ENCODE results near the gene TPSB2. TPM values are rescaled to one million over a fixed set of nuclear protein-coding genes. Genes with fewer than 3 reads are reported as not detected.
"Not testable (repeated sequence)": the region's sequence is repeated elsewhere in the genome, so short reads cannot be mapped to it uniquely, and the experiment has no call there.

The TPSB2 gene
- total RNA-seq, result 10 to 100 TPM in 1 of 4 donors, 1 to 10 TPM in 3; 3.2 to 14.2 (median 4.6) TPM
- 1 to 10 TPM; 1.9 to 6.1 (median 2.7) TPM for polyA plus RNA-seq
- long read RNA-seq, donor 1, result 0 reads
- long read RNA-seq, donor 2, result 0 reads

DNA sequence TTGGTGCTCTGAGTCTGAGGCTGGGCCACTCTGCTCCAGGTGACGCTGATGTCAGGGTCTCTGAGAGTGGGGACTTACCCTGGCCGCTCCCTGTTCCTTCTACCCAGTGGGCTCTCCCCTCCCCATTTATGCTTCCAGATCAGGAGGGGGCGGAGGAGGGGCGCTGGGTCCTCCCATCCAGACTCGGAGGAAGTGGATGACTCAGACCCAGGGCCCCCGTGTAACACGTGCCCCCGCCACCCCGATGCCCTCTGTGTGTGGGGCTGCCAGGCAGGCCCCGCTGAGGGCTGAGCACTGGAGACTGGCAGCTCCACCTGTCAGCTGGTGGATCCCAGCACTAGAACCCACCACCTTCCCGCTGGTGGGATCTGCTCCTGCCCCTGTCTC lies at the start of gene TPSB2:
Gene TPSB2 (minus strand): TSS at position 101 of the 387 bp plus-strand sequence. CDS start 233 bp downstream, outside the sequence.
- ATAC-seq; H3K27ac ChIP-seq; DNase-seq; H3K36me3 ChIP-seq (ENCODE audit: insufficient read depth in 1 of 2, low read depth in 1 of 2); H3K4me1 ChIP-seq; H3K27me3 ChIP-seq (ENCODE audit: insufficient read depth in 3 of 3, low read length in 2 of 3); H3K9me3 ChIP-seq; H3K4me3 ChIP-seq; intact Hi-C loops (cut with DNase I): not testable (repeated sequence)
- WGBS, 3 donors, result 65% methylated on average over 5 of the region's 11 CpGs; no CpG with 5 or more reads in 2 of the 3 donors

DNA sequence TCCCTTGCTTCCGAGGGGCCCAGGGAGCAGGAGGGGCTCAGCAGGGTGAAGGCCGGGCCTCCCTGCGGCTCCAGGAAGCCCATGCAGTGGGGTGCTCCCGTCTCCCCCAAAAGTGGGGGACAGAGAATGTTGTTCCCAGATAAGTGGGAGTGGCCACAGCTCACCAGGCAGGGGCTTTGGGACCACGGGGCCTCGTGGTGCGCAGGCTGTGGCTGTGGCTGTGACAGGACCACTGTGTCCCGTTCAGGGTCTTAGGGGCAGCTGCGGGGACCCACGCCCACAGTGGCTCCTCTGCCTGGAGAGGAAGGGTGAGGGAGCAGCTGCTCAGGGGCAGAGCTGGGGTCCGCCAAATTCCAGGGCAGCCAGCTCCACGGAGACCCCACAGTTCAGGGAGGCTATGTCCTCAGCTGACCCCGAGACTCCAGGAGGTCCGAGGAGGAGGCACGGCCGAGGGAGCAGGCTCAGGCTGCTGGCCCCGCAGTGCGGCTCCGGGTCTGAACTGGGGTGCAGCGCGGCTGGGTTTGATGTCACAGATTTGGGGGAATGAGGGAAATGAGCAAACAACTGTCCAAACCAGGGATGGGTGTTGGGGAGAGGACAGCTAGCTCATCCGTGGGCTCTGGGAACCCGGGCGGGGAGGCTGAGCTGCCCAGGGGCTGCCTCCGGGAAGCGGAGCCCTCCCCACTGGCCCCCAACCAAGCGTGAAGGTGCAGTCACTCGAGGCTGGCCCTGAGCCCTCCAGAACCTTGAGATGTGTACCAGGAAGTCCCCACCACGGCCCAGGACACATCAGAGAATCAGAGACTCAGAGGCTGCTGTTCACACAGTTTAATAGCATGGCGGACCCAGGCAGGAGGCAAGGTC lies 49.3 kb upstream of the TPSB2 start:
- 71 to 81% (median 73%) methylated on average over 28 to 30 of the region's 30 CpGs for WGBS, 3 donors
- intact Hi-C loops (cut with DNase I), result no loop called here
- no peaks in the 10 kb centered on the region for H3K36me3 ChIP-seq (ENCODE audit: insufficient read depth in 1 of 2, low read depth in 1 of 2)
- peaks cover 0 to 73% (median 25%) of the 10 kb centered on the region in 3 donors for H3K27me3 ChIP-seq (ENCODE audit: insufficient read depth in 3 of 3, low read length in 2 of 3)
- H3K4me1 ChIP-seq, result no peaks in the 10 kb centered on the region
- no peak overlapping the region for H3K27ac ChIP-seq
- no peak overlapping the region for H3K4me3 ChIP-seq
- TF ChIP-seq, protein P1, sequence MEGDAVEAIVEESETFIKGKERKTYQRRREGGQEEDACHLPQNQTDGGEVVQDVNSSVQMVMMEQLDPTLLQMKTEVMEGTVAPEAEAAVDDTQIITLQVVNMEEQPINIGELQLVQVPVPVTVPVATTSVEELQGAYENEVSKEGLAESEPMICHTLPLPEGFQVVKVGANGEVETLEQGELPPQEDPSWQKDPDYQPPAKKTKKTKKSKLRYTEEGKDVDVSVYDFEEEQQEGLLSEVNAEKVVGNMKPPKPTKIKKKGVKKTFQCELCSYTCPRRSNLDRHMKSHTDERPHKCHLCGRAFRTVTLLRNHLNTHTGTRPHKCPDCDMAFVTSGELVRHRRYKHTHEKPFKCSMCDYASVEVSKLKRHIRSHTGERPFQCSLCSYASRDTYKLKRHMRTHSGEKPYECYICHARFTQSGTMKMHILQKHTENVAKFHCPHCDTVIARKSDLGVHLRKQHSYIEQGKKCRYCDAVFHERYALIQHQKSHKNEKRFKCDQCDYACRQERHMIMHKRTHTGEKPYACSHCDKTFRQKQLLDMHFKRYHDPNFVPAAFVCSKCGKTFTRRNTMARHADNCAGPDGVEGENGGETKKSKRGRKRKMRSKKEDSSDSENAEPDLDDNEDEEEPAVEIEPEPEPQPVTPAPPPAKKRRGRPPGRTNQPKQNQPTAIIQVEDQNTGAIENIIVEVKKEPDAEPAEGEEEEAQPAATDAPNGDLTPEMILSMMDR (IDR thresholded peaks at IDR 0.05), result no peak
- ATAC-seq (no peak), DNase-seq (no peak)
- no peaks in the 10 kb centered on the region for H3K9me3 ChIP-seq

DNA sequence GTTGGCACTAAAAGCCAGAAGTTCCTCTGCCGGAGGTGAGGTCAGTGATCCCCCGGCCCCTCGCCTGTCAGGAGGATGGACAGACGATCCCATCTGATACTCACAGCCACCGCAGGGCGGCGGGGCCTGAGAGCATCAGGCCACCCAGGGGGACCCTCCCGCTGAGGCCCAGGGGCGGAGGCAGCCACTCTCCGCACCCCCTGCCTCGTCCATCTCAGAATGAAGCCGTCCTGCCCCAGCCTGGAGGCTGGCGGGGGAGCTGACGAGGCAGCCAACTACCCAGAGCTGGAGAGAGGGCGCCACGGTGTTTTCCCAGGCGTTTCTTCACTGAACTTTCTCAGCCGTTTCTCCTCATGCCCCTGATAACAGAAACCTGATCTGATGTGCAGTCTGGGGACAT lies 48.5 kb upstream of the TPSB2 start:
- intact Hi-C loops (cut with DNase I), result no loop called here
- Histone ChIP-seq H3K9me3 (no peaks in the 10 kb centered on the region), H3K4me3 (no peak overlapping the region), H3K27ac (no peak overlapping the region), H3K4me1 (no peaks in the 10 kb centered on the region), H3K36me3 (ENCODE audit: insufficient read depth in 1 of 2, low read depth in 1 of 2) (no peaks in the 10 kb centered on the region), H3K27me3 (ENCODE audit: insufficient read depth in 3 of 3, low read length in 2 of 3) (peaks cover 0 to 75% (median 27%) of the 10 kb centered on the region in 3 donors)
- no peak for DNase-seq
- 25 to 33% (median 26%) methylated on average over 18 of the region's 18 CpGs for WGBS, 3 donors
- TF ChIP-seq, protein P1 (IDR thresholded peaks at IDR 0.05), result no peak
- ATAC-seq, result no peak

DNA sequence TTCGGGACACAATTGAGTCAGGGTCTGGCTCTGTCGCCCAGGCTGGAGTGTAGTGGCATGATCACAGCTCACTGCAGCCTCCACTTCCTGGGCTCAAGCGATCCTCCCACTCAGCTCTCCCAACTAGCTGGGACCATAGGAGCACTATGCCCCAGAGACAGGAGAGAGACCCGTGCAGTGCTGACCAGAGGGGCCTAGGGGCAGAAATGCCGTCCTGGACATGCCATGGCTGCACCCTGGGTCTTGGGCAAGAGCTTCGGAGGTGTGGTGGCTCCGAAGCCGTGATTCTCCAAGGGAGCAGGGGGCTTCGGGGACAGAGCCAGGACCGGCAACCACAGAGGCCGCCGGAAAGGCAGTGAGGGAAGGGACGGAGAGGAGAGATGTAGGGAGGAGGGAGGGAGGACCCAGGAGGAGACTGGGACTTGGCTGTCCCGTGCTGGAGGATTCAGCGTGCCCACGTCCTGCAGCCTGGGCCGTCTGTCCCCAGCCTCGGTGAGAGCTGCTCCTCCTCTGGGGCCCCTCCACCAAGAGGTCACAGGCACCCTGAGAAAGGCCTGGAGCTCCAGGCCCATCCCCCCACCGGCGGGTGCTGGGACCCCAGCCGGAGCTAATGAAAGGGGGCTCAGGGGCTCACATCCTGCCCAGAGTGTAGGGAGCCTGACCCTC lies 47.8 kb upstream of the TPSB2 start:
- ATAC-seq, result no peak
- Histone ChIP-seq H3K4me1 (no peaks in the 10 kb centered on the region), H3K4me3 (no peak overlapping the region), H3K9me3 (no peaks in the 10 kb centered on the region), H3K36me3 (ENCODE audit: insufficient read depth in 1 of 2, low read depth in 1 of 2) (no peaks in the 10 kb centered on the region), H3K27me3 (ENCODE audit: insufficient read depth in 3 of 3, low read length in 2 of 3) (peaks cover 0 to 71% (median 27%) of the 10 kb centered on the region in 3 donors), H3K27ac (no peak overlapping the region)
- DNase-seq, result no peak
- intact Hi-C loops (cut with DNase I), result no loop called here
- 42 to 44% (median 43%) methylated on average over 20 to 21 of the region's 21 CpGs for WGBS, 3 donors
- TF ChIP-seq, protein P1 (IDR thresholded peaks at IDR 0.05), result no peak

DNA sequence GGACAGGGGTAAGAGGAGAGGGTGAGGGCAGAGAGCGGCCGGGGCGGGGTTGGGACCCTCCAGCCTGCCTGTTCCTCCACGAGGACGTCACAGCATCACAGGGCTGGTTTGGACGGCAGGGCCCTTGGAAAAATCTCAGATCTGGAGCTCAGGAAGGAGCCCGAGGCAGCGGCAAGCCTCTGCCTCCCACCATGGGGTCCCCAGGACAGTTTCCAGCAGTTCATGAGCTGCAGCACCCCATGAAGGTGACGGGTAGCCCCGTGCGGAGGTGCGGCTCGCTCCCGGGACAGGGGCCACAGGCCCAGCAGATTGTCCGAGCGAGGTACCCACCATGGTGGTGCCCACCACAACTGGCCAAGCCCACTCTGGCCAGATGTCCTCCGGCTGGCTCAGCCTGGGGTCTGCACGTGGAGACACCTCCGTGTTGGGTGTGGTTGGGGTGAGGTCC lies 47.2 kb upstream of the TPSB2 start:
- Histone ChIP-seq H3K4me1 (no peaks in the 10 kb centered on the region), H3K9me3 (no peaks in the 10 kb centered on the region), H3K27ac (no peak overlapping the region), H3K4me3 (no peak overlapping the region), H3K27me3 (ENCODE audit: insufficient read depth in 3 of 3, low read length in 2 of 3) (peaks cover 0 to 65% (median 24%) of the 10 kb centered on the region in 3 donors), H3K36me3 (ENCODE audit: insufficient read depth in 1 of 2, low read depth in 1 of 2) (no peaks in the 10 kb centered on the region)
- DNase-seq, result no peak
- intact Hi-C loops (cut with DNase I), result no loop called here
- TF ChIP-seq, protein P1 (IDR thresholded peaks at IDR 0.05), result no peak
- 73 to 76% (median 74%) methylated on average over 19 of the region's 19 CpGs for WGBS, 3 donors
- no peak for ATAC-seq

Measured in psoas muscle (tissue), 8 donors.